HepG2 (cell line): ENCODE data around the gene HABP4. TPM values are rescaled to one million over a fixed set of nuclear protein-coding genes. Genes with fewer than 3 reads are reported as not detected.

Source experiments
- FOSL2 ChIP-seq: sonication (generic); formaldehyde crosslinking; IDR thresholded peaks from 2 replicates; pipeline ENCODE4 v1.4.0; 2020; ENCODE audit warnings: missing genetic modification reagents
- GATAD2A ChIP-seq: IDR thresholded peaks from 2 replicates; pipeline ENCODE4 v1.6.1; 2016
- NCOR1 ChIP-seq: fragments of 200-600 bp; sonication (generic); IDR thresholded peaks from 2 replicates; pipeline ENCODE4 v1.7.0; 2017; ENCODE audit warnings: antibody characterized with exemption, low read length, borderline replicate concordance
- RXRB ChIP-seq: IDR thresholded peaks from 2 replicates; pipeline ENCODE4 v1.6.1; 2016; ENCODE audit warnings: borderline replicate concordance, missing genetic modification reagents, missing compliant biosample characterization
- SAP130 ChIP-seq: IDR thresholded peaks from 2 replicates; pipeline ENCODE4 v1.6.1; 2016; ENCODE audit warnings: low read depth
- ZNF644 ChIP-seq: IDR thresholded peaks from 2 replicates; pipeline ENCODE4 v1.6.1; 2016; ENCODE audit warnings: low read depth
- polyA plus RNA-seq, 8 experiments: library from polyadenylated mRNA; depleted of rRNA in 3 of 8; stranded (reverse) in 7 of 8; unstranded in 1 of 8; fragments of >200 nt; fragmentation: Illumina TruSeq in 4 of 8; extraction: Trizol in 4 of 8; gene quantifications; 2 replicates each; pipeline versions ENCODE4 v1.2.1 to v1.2.3, GENCODE V29; 2011 to 2016; ENCODE audit warnings: low read depth in 4 of 8, missing spikeins in 1 of 8, mixed read lengths in 1 of 8; ENCODE audit not compliant: insufficient read depth in 1 of 8
- total RNA-seq, 5 experiments: library from RNA; depleted of rRNA; stranded (reverse); fragments of >200 nt; fragmentation: Illumina TruSeq; extraction: Trizol; gene quantifications; 2 replicates each; pipeline ENCODE4 v1.2.3, GENCODE V29; 2016; ENCODE audit warnings: low read depth in 1 of 5
- TF ChIP-seq, protein P1 (sequence below): sonication (generic); formaldehyde crosslinking; IDR thresholded peaks from 2 replicates; pipeline ENCODE4 v1.5.1; 2020; ENCODE audit warnings: mild to moderate bottlenecking, missing genetic modification reagents, borderline replicate concordance
- TF ChIP-seq, protein P2 (sequence below): sonication (generic); formaldehyde crosslinking; IDR thresholded peaks from 2 replicates; pipeline ENCODE4 v1.4.0; 2020; ENCODE audit warnings: missing genetic modification reagents

Gene HABP4
- total and polyA plus RNA-seq, 2 of the 13 experiments (the other 11 are each of a cell fraction or from before 2014, with no cell fraction given), result 14.3 to 26.6 TPM

DNA sequence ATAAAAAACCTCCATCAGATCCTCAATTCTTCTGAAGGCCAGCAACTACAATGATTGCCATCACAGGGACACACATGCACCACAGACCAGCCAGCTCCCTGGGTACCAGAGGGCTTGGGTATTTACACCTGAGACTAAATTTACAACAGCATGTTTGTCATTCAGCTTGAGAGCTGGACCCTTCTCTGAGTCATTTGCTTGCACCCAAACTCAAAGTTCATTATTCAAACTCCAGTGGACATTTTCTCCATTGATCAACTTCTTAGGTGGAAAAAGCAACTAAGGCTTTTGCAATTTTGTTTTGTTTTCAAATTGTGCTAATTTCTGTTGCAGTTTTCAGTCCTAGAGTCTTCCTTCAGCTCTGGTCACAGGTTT lies 53.4 kb downstream of the HABP4 start (continued):
- TF ChIP-seq, protein P1, sequence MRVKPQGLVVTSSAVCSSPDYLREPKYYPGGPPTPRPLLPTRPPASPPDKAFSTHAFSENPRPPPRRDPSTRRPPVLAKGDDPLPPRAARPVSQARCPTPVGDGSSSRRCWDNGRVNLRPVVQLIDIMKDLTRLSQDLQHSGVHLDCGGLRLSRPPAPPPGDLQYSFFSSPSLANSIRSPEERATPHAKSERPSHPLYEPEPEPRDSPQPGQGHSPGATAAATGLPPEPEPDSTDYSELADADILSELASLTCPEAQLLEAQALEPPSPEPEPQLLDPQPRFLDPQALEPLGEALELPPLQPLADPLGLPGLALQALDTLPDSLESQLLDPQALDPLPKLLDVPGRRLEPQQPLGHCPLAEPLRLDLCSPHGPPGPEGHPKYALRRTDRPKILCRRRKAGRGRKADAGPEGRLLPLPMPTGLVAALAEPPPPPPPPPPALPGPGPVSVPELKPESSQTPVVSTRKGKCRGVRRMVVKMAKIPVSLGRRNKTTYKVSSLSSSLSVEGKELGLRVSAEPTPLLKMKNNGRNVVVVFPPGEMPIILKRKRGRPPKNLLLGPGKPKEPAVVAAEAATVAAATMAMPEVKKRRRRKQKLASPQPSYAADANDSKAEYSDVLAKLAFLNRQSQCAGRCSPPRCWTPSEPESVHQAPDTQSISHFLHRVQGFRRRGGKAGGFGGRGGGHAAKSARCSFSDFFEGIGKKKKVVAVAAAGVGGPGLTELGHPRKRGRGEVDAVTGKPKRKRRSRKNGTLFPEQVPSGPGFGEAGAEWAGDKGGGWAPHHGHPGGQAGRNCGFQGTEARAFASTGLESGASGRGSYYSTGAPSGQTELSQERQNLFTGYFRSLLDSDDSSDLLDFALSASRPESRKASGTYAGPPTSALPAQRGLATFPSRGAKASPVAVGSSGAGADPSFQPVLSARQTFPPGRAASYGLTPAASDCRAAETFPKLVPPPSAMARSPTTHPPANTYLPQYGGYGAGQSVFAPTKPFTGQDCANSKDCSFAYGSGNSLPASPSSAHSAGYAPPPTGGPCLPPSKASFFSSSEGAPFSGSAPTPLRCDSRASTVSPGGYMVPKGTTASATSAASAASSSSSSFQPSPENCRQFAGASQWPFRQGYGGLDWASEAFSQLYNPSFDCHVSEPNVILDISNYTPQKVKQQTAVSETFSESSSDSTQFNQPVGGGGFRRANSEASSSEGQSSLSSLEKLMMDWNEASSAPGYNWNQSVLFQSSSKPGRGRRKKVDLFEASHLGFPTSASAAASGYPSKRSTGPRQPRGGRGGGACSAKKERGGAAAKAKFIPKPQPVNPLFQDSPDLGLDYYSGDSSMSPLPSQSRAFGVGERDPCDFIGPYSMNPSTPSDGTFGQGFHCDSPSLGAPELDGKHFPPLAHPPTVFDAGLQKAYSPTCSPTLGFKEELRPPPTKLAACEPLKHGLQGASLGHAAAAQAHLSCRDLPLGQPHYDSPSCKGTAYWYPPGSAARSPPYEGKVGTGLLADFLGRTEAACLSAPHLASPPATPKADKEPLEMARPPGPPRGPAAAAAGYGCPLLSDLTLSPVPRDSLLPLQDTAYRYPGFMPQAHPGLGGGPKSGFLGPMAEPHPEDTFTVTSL (CRISPR knock-in tag), result peak; percentile 35; the same call in 1 of the 2 replicates
- peak; percentile 30; the same call in 1 of the 2 replicates for TF ChIP-seq NCOR1
- 0 out of 2 replicates have a peak, but pooled peaks have one; percentile 27 for TF ChIP-seq ZNF644
- peak; percentile 46; the same call in 1 of the 2 replicates for TF ChIP-seq SAP130 (CRISPR knock-in tag)
- TF ChIP-seq, protein P2, sequence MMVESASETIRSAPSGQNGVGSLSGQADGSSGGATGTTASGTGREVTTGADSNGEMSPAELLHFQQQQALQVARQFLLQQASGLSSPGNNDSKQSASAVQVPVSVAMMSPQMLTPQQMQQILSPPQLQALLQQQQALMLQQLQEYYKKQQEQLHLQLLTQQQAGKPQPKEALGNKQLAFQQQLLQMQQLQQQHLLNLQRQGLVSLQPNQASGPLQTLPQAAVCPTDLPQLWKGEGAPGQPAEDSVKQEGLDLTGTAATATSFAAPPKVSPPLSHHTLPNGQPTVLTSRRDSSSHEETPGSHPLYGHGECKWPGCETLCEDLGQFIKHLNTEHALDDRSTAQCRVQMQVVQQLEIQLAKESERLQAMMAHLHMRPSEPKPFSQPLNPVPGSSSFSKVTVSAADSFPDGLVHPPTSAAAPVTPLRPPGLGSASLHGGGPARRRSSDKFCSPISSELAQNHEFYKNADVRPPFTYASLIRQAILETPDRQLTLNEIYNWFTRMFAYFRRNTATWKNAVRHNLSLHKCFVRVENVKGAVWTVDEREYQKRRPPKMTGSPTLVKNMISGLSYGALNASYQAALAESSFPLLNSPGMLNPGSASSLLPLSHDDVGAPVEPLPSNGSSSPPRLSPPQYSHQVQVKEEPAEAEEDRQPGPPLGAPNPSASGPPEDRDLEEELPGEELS (CRISPR knock-in tag), result 0 out of 2 replicates have a peak, but pooled peaks have one; percentile 22
- peak; percentile 39; the same call in 1 of the 2 replicates for TF ChIP-seq RXRB (CRISPR knock-in tag)
- TF ChIP-seq FOSL2 (CRISPR knock-in tag), result peak; percentile 75
- TF ChIP-seq GATAD2A, result peak; percentile 53
